HG02970 (cell line): ENCODE results near the gene CUZD1.

Experiments used
- ATAC-seq: cut with Tn5 transposase; IDR thresholded peaks from one replicate; pipeline ENCODE4 v1.9.1; 2021; ENCODE audit warnings: mild to moderate bottlenecking, moderate library complexity, moderate number of reproducible peaks; ENCODE audit not compliant: unreplicated experiment, low FRiP score

Gene CUZD1

DNA sequence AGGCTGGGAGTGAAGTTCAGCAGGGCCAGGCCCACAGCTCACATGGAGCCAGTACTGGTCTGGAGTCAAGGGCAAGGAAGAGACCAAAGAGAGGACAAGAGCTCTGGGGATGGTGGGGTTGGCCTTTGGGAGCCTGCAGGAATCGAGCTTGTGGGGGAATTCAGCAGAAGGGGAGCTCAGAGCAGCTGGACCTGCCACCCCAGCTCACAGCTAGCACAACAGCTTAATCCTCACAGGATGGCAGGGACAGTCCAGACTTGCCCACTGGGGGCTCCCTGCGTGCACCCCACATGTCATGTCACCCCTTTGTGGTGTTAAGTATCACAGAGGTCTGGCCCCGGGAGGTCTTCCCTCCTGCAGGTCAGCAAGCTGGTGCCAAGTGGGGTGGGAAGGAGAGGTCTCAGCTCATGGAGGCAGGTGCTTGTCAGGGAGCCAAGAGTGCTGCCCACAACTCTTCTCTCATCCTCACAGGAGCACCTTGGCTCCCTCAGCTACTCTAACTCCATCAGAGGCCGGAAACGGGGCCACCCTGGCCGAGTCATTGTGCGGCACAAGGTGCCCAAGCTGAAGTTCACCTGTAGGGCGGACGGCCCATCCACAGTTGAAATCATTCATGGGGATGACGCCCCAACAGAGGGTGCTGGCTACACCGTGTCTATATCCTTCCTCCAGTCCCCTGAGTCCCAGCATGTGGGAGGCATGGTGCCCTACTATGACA, 22.5 kb downstream of the CUZD1 start:
- no peak for ATAC-seq

GRCh38 chr10:122821808-122822207, 23.8 kb downstream of the CUZD1 start:
- ATAC-seq, result no peak

DNA sequence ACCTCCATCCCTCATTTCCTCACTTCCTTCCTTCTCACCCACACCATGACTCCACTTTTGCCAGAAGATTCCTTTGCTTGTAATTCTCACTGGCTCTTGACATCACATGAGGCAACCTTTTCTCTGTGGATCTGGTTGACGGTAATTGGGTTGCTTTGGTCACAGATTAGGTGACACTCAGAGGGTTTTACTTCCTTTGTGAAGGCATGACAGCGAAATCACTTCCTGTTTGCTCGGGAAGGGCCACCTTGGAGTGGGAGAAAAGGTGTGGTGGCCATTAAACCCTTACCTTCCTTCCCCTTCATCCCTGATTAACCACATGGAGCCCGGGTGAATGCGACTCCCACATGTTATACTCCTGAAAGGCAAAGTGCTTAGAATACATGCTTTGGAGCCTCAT, 30.2 kb downstream of the CUZD1 start:
- ATAC-seq, result no peak

GRCh38 chr10:122814493-122814892, 31.2 kb downstream of the CUZD1 start:
- ATAC-seq, result no peak

DNA sequence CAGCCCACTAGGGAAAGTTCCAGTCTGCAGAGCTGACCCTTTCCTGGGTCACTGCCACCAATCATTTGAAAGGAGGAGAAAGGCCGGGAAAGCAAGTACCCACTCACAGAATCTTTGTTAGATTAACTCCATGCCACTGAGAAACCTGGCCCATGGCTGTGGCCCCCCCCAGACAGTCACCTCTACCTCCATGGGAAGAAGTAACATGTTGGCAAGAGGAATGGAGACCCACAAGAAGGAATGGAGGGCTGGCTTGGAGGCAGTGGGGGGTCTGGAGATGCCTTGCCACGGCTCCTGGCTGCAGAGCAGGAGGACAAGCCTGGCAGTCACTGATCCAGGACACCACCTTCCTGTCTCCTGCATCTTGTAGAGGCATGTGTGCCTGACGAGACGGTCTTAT, 32.9 kb downstream of the CUZD1 start:
- no peak for ATAC-seq

DNA sequence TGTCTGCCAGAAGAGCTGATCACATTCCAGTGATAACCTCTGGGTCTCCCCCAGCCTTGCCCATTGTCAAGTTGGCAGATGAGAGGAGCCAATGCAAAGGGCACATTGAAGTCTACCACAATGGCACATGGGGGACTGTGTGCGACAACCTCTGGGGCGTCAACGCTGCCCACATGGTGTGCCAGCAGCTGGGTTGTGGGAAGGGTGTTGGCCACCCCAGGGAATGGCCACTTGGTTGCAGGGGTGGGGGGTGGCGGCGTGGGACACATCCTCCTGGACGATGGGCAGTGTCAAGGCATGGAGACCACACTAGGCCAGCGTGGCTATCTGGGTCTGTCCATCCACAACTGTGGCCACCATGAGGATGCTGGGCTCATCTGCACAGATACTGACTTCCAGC, 43.4 kb downstream of the CUZD1 start:
- no peak for ATAC-seq

GRCh38 chr10:122798704-122799231, 46.9 kb downstream of the CUZD1 start:
- no peak for ATAC-seq

GRCh38 chr10:122796796-122797195, 48.9 kb downstream of the CUZD1 start:
- ATAC-seq, result no peak

DNA sequence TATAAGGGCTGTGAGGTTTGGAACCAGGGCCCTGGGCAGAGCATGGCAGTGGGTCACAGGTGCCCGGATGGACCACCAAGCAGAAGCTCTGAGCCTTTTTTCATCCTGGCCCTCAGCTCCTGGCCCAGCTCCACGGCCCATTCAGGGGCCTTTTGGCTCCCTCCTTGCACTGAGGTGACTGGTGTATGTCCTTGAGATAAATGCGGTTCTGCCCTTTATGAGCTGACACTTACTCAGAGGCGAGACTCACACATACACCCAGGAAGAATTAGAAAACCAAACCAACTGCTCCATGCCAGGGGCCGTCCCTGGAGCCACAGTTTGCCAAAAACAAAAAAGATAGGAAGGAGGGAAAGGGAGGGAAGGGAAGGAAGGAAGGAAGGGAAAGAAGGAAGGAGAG, 49.7 kb downstream of the CUZD1 start:
- ATAC-seq, result no peak

GRCh38 chr10:122786269-122786668, 59.4 kb downstream of the CUZD1 start:
- ATAC-seq, result no peak

- ATAC-seq, result no peak
Measured at GRCh38 chr10:122782911-122783310, 62.7 kb downstream of the CUZD1 start.
